ENCODE results near the gene RNU1-3.
"Not testable (repeated sequence)": the region's sequence is repeated elsewhere in the genome, so short reads cannot be mapped to it uniquely, and the experiment has no call there.

RNU1-3 gene

DNA sequence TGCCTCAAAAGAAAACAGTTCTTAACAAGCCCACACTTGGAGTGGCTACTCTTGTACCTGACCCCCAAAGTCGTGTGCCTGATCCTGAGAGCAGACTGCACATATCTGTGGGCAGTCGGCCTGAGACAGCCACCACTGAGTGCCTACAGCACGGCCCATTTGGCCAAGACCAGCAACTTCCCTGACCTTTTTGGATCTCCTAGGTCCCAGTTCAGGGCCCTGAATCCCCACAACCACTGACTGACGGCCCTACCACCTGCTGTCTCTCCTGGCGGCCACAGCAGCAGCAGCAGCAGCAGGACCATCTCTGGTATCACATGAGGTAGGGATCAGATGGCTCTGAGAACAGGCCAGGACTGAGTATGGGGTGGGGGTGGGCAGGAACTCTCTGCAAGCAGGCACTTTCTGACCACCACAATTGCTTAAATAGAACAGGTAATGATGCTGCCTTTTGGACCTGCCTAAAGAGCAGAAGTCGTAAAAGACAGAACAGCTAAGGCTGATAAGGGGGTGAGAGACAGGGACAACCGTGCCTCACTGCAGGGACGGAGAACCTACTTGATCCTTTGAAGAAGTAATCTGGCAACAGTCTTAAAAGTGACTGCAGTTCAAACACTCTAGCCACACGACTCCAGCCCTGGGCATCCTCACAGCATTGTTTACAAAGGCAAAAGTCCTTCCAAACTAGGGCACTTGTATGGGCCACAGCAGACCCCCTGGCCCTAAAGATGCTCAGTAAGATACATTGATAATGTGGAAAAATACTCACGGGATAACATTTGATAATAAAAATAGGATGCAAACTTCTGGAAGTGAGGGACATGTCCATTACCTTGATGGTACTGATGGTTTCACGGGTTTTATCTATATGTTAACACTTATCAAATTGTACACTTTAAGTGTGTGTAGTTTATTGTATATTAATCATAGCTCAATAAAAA lies 27.4 kb downstream of the RNU1-3 start:
- H3K27me3 ChIP-seq (ENCODE audit: insufficient read depth, poor library complexity, severe bottlenecking); DNase-seq (ENCODE audit: low read depth in 1 of 2, low spot score in 1 of 2); H3K27ac ChIP-seq (replicated peaks); H3K4me3 ChIP-seq (replicated peaks; ENCODE audit: insufficient read depth, low read length): not testable (repeated sequence)

GRCh38 chr1:16637941-16638778 lies 28.6 kb downstream of the RNU1-3 start:
- H3K27me3 ChIP-seq (ENCODE audit: insufficient read depth, poor library complexity, severe bottlenecking); H3K27ac ChIP-seq (replicated peaks); H3K4me3 ChIP-seq (replicated peaks; ENCODE audit: insufficient read depth, low read length); DNase-seq (ENCODE audit: low read depth in 1 of 2, low spot score in 1 of 2): not testable (repeated sequence)

DNA sequence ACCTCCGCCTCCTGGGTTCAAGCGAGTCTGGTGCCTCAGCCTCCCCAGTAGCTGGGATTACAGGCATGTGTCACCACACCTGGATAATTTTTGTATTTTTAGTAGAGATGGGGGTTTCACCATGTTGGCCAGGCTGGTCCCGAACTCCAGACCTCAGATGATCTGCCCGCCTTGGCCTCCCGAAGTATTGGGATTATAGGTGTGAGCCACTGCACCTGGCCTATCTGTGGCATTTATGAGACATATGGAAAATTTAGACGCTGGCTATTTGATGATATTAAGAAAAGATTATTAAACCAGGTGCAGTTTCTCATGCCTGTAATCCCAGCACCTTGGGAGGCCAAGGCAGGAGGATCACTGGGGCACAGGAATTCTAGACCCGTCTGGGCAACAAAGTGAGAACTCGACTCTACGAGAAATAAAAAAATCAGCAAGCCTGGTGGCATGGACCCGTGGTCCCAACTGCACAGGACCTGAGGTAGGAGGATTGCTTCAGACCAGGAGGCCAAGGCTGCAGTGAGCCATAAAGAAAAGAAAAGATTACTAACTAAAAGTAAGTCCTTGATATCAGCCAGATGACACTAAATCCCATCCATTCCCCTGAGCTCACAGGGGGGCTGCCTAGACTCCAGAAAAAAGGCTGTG lies 30.1 kb downstream of the RNU1-3 start:
- H3K27me3 ChIP-seq (ENCODE audit: insufficient read depth, poor library complexity, severe bottlenecking); H3K27ac ChIP-seq (replicated peaks); H3K4me3 ChIP-seq (replicated peaks; ENCODE audit: insufficient read depth, low read length); DNase-seq (ENCODE audit: low read depth in 1 of 2, low spot score in 1 of 2): not testable (repeated sequence)

DNA sequence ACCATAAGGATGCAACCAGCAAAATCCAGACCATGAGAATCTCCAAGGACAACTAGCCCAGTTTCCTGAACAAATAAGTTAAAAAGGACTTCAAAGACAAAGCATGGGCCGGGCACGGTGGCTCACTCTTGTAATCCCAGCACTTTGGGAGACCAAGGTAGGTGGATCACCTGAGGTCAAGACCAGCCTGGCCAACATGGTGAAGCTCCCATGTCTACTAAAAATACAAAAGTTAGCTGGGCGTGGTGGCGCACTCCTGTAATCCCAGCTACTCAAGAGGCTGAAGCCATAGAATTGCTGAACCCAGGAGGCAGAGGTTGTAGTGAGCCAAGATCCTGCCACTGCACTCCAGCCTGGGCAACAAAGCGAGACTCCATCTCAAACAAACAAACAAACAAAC lies 30.8 kb downstream of the RNU1-3 start:
- not testable (repeated sequence) for H3K4me3 ChIP-seq (replicated peaks; ENCODE audit: insufficient read depth, low read length); H3K27me3 ChIP-seq (ENCODE audit: insufficient read depth, poor library complexity, severe bottlenecking); H3K27ac ChIP-seq (replicated peaks); DNase-seq (ENCODE audit: low read depth in 1 of 2, low spot score in 1 of 2)

DNA sequence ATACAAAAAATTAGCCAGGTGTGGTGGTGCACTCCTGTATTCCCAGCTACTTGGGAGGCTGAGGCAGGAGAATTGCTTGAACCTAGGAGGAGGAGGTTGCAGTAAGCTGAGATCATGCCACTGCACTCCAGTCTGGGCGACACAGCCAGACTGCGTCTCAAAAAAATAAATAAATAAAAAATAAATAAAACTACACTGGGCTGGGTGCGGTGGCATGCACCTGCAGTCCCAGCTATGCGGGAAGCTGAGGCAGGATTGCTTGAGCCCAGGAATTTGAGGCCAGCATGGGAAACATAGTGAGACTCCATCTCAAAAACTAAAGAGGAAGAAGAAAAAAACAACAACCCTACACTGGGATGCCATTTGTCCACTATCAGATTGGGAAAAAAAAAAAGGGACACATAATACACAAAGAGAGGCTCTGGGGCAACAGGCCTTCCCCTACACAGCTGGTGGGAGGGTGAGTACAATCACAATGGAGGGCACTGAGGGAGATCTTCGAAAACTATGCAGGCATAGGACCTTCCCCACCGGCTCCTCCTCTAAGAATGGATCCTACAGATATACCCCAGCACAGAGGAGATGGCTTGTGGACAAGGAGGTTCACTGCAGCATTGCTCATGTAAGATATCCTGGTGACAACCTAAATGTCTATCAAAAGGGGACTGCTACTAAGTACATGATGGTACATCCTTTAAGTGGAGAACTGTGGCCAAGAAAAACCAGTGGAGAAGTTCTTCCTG lies 33.0 kb downstream of the RNU1-3 start:
- DNase-seq (ENCODE audit: low read depth in 1 of 2, low spot score in 1 of 2); H3K27ac ChIP-seq (replicated peaks); H3K4me3 ChIP-seq (replicated peaks; ENCODE audit: insufficient read depth, low read length); H3K27me3 ChIP-seq (ENCODE audit: insufficient read depth, poor library complexity, severe bottlenecking): not testable (repeated sequence)

- not testable (repeated sequence) for H3K27ac ChIP-seq (replicated peaks); H3K4me3 ChIP-seq (replicated peaks; ENCODE audit: insufficient read depth, low read length); H3K27me3 ChIP-seq (ENCODE audit: insufficient read depth, poor library complexity, severe bottlenecking); DNase-seq (ENCODE audit: low read depth in 1 of 2, low spot score in 1 of 2)
These were observed 34.5 kb downstream of the RNU1-3 start for GRCh38 chr1:16632044-16632850.

- H3K27me3 ChIP-seq (ENCODE audit: insufficient read depth, poor library complexity, severe bottlenecking) = no peaks in the 10 kb centered on the region
- no peak overlapping the region for H3K27ac ChIP-seq (replicated peaks)
- DNase-seq (ENCODE audit: low read depth in 1 of 2, low spot score in 1 of 2) = no peak
- no peak overlapping the region for H3K4me3 ChIP-seq (replicated peaks; ENCODE audit: insufficient read depth, low read length)
- TF ChIP-seq REST (IDR thresholded peaks at IDR 0.05; ENCODE audit: insufficient replicate concordance, low read depth) = no peak
- TF ChIP-seq, protein P1, sequence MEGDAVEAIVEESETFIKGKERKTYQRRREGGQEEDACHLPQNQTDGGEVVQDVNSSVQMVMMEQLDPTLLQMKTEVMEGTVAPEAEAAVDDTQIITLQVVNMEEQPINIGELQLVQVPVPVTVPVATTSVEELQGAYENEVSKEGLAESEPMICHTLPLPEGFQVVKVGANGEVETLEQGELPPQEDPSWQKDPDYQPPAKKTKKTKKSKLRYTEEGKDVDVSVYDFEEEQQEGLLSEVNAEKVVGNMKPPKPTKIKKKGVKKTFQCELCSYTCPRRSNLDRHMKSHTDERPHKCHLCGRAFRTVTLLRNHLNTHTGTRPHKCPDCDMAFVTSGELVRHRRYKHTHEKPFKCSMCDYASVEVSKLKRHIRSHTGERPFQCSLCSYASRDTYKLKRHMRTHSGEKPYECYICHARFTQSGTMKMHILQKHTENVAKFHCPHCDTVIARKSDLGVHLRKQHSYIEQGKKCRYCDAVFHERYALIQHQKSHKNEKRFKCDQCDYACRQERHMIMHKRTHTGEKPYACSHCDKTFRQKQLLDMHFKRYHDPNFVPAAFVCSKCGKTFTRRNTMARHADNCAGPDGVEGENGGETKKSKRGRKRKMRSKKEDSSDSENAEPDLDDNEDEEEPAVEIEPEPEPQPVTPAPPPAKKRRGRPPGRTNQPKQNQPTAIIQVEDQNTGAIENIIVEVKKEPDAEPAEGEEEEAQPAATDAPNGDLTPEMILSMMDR (IDR thresholded peaks at IDR 0.05; ENCODE audit: insufficient read depth, low read length) = no peak
- TF ChIP-seq POLR2AphosphoS5 (IDR thresholded peaks at IDR 0.05; ENCODE audit: low read depth) = no peak; the same call in 1 of the 2 replicates
- TF ChIP-seq SPI1 (IDR thresholded peaks at IDR 0.05; ENCODE audit: borderline replicate concordance, low read depth) = no peak
- no peak for TF ChIP-seq GABPA (IDR thresholded peaks at IDR 0.05; ENCODE audit: low read depth)
These were observed 35.3 kb downstream of the RNU1-3 start for GRCh38 chr1:16631248-16632043.
